Gastroesophageal sphincter (tissue), 3 donors: Measurements from ENCODE around the gene FUT2.

Experiments used
- CTCF ChIP-seq, 4 experiments: fragments of 200-600 bp in 2 of 4; fragments of 450-650 bp in 2 of 4; sonication (generic) in 1 of 4; IDR thresholded peaks; one replicate each; pipeline ENCODE4 v1.5.1; 2017 to 2019; ENCODE audit warnings: antibody characterized with exemption in 4 of 4, mild to moderate bottlenecking in 2 of 4, moderate library complexity in 2 of 4
- POLR2A ChIP-seq, 2 donors: fragments of 450-650 bp; IDR thresholded peaks; one replicate each; pipeline ENCODE4 v1.6.1; 2017; ENCODE audit warnings: antibody characterized with exemption in 2 of 2, mild to moderate bottlenecking in 2 of 2, moderate library complexity in 1 of 2
- POLR2AphosphoS5 ChIP-seq: sonication (generic); formaldehyde crosslinking; IDR thresholded peaks from one replicate; pipeline ENCODE4 v1.6.1; 2017; ENCODE audit warnings: antibody characterized with exemption

- TF ChIP-seq POLR2AphosphoS5 (no peak), CTCF (IDR thresholded peaks at IDR 0.05) (no peak), POLR2A (IDR thresholded peaks at IDR 0.05) (no peak)
Observed at GRCh38 chr19:48731452-48731851, 35.7 kb downstream of the FUT2 start.
